HG03460 (cell line): ENCODE results near the gene AHCYL1.

Experiments used
- ATAC-seq: cut with Tn5 transposase; IDR thresholded peaks from one replicate; pipeline ENCODE4 v1.9.1; 2021; ENCODE audit not compliant: unreplicated experiment

Gene AHCYL1

GRCh38 chr1:109975718-109976117 is 8.8 kb upstream of the AHCYL1 start:
- no peak for ATAC-seq

GRCh38 chr1:109976762-109977161 is 7.8 kb upstream of the AHCYL1 start:
- no peak for ATAC-seq

- no peak for ATAC-seq
These were observed 7.3 kb upstream of the AHCYL1 start for GRCh38 chr1:109977225-109977624.

DNA sequence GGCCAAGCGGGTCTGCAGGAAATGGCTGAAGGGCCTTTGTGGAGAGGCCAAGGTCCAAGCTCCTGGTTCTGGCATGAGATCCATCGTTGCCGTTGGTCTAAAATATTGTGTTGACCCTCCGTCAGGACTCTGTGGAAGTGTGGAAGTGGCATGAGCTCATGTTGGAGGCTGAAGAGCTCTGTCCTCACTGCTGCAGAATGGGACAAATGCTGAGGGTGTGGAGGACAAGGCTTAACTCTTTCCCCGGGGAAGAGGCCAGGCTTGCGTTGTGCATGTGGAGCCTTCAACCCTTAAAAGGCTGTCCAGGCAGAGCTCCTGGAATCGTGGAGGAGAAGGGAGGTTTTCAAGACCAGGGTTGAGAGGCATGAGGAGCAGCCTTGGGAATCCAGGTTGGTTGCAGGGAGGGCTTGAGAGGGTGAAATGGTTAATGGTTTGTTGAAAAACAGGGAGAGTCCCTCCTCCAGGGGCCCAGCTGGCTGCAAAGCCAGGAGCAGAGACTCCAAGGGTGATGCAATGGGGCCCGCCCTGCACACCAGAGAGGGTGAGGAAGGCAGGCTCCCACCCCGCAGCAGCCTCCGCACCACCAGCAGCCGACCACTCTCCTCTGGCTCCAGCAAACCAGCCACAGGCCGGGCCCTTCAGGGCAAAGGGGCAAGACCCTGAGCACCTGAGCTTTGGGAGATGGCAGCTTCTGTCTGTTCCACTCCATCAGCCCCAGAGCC is 6.7 kb upstream of the AHCYL1 start:
- no peak for ATAC-seq

- no peak for ATAC-seq
These were observed 5.6 kb upstream of the AHCYL1 start for GRCh38 chr1:109978761-109979488.

- ATAC-seq, result no peak
These were observed 5.0 kb upstream of the AHCYL1 start for GRCh38 chr1:109979489-109980091.

DNA sequence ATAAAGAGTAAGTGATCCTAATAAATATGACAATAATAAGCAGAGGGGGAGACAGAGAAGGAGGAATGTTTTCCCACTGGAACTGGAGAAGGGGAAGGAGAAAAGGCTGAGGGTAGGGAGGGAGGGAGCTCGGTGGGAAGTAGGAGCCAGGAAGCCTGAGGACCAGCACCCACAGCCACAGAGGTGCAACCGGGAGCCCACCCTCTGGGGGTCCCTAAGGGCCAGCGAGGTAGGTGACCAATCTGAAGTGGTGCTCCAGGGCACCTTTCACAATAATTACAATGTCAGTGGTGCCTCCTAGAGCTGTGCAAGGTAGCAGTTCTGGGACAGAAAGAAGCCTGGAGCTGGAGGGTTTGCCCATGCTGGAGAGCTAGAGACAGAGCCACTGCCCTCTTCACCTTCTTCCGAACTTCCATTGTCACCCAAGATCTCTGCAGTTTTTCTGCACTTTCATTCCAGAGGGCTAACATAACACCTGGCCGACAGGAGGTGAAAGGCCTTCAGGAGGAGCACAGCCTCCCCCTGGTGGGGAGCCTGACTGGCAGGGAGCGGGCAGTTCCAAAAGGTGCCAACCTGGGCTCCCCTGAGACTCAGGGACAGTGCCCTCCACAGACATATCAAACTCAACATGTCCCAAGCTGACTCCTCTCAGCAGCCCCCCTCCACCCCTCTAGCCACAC is 4.1 kb upstream of the AHCYL1 start:
- ATAC-seq, result no peak

DNA sequence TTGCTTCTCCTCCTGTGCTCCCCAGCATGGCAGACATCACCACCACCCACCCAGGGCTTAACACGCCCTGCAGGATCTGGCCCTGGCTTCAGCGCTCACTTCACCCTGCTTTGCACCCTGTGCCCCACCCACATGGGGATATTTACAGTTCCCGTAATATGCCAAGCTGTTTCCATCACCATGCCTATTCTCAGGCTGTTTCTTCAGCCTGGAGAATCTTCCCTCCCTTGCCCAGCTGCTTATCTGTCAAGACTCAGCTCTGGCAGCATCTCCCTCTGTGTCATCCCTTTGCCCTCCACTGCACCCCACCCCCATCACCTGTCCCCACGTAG is 3.6 kb upstream of the AHCYL1 start:
- ATAC-seq, result no peak

DNA sequence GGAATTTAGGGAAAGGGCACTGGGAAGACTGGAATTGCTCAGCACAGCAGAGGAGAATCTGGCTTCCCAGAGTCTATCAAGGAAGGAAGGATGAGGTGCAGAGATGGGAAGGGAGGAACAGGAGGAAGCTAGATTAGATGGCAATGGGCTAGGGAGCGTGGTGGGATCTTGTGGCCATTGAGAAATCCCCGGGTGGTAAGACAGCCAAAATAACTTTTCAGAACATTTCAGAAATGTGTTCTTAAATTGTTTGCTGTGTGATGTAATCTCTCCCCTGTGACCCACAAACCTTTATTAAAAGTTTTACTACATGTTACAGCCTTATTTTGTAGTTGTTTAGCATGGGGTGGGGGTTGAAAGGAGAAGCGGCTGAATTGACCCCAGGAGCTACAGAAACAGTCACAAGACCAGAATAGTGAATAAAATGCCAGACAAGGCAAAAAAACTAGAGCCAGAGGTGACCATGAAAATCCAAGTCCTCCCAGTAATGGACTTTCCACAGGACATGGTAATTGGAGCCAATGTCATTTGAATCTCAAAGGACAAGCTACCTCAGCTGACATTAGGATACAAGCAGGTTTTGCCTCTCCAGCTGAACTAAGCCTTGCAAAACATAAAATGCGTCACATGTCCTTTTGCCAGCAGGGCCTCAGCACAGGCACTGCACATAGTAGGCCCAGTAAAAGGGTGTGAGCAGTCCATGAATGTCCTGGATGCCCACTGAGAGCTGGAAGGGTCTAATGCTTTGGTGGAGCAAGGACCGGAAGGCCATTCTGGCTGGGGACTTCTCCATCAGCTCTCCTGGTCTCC is 980 bp upstream of the AHCYL1 start:
- ATAC-seq, result no peak

GRCh38 chr1:109984190-109984455 is 442 bp upstream of the AHCYL1 start:
- ATAC-seq, result no peak

DNA sequence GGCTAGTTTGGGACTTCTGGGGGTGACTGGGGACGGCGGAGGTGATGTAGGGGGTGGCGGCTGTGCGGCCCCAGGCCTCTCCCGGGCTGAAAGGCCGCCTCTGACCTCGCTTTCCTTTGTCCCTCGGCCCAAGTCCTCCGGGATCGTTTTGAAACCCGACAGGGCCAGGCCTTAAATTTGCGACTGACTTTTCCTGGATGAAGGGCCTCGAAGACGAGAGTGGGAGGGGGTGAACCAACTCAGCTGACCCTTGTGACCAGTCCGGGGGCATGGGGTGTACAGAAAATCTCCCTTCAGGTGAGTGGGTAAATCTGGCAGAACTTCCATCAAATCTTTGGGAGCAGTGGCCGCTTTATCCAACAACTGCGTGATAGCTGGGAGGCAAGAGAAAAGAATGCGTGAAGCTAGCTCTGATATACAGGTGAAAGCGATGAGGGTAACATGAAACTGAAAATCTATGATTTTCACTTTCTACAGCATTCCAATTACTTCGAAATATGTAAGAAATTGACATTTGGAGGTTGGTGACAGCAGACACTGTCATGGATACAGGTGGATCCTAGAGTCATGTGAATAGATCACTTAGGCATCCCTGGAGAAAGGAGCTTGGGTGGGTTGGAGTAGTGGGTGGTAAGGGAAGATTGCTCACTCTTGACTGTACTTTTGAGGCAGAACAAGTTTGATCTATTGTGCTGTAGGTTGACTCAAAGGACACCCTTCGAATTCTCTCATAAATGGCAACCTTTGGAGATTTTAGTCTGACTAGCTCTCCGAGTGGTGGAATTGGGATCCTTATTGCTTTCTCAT is 885 bp downstream of the AHCYL1 start:
- no peak for ATAC-seq

DNA sequence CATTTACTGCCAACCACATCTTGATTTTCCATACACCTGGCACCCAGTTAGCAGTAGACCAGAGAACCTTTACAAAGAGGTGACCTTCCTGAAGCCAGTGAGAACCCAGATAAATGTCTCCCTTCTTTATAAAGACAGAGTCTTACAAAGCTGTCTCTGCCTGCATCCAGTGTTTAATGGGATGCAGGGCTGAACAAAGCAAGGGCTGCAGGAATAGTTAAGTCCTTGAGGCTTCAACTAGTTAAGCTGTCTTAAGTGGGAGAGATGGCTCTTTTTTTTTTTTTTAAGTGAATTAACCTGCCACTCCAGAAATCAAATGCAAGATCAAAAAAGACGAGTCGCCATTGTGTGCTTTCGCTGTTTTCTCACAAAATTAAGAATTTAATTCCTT is 1.5 kb downstream of the AHCYL1 start:
- ATAC-seq, result no peak

DNA sequence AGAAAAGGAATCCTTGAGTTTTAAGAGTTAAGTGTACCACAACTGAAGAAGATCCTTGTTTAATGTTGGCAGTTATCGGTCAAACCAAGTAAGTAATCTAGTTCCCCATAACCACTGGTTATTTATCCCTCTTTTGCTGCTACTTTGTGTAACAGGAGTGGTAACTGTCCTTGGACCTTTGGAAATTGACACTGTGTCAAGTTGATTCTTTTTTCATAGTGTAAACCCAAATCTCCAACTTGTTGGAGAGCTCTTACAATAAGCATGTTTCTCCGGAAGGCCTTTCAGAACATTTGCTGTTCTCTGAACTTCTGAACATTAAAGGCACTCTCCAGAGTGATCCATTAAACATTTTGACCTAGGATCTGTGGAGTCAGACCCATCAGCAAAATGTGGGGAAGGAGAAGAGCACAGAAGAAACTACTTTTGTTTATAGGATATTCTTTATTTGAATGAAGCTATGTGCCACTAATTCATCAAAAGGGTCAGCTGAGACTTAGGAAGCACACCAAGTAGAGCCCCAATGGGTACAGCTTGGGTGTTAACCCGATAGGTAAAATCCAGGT is 3.9 kb downstream of the AHCYL1 start:
- no peak for ATAC-seq

- no peak for ATAC-seq
These were observed 5.1 kb downstream of the AHCYL1 start for GRCh38 chr1:109989506-109990301.

GRCh38 chr1:109990302-109990653 is 5.7 kb downstream of the AHCYL1 start:
- ATAC-seq, result no peak

GRCh38 chr1:109991400-109991925 is 6.9 kb downstream of the AHCYL1 start:
- no peak for ATAC-seq

DNA sequence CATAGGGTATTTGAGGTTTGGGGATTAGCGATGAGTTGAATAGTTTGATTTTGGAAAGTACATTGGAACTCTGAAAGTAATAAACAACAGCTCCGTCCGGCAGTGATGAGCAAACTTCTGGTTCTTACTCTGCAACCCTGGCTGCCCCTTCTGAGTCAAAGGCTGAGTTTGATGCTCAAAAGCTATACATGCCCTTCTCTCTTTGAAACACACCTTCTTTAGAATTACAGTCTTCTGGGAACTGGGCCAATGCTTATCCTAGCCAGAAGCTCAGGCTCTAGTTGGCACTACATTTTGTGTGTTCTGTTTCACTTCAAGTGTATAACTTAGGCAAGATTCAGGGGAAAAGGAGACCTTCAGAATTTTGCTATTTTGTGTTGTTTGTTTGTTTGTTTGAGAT is 9.3 kb downstream of the AHCYL1 start:
- no peak for ATAC-seq

DNA sequence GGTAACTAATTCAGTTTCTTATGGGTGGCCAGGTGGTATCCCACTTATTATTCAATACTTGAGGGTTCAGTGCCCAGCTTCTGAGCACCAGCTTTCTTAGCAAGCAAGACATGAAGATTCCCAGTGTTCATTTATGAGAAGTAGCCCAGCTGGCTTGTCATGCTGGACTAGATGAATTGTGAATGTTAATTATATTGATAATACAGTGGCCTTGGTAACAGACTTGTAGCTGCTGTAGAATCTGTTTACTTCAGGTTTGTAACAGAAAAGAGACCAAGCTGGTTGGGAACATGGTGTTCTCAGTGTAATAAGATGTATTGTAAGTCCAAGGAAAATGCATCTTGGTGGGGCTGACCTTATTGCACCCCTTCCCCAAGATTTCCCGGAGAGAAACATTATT is 10.1 kb downstream of the AHCYL1 start:
- ATAC-seq, result no peak

DNA sequence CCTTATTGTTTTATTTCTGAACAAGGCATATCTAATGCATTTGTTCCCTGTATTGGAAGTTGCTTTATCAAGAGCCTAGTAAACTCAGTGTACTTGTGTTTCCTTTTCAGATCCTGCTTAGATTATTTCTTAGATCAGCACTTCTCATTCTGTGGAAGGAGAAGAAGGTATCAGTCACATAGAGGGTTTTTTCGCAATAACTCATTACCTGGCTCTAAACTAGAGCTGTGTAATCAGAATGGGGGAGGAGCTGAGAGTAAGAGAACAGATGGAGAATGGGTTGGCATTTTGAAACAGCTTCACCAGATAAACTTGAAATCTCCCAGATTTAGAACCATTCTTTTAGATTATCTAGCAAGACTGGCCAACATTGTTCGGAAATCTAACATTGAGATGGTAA is 11.0 kb downstream of the AHCYL1 start:
- ATAC-seq, result no peak
